HepG2 (cell line): ENCODE data around the gene GSS. TPM values are rescaled to one million over a fixed set of nuclear protein-coding genes. Genes with fewer than 3 reads are reported as not detected.

Experiments
- ATF6 ChIP-seq: sonication (generic); formaldehyde crosslinking; conservative IDR thresholded peaks from 2 replicates; pipeline ENCODE4 v1.4.0; 2020; ENCODE audit warnings: missing genetic modification reagents
- BCL3 ChIP-seq: sonication (generic); formaldehyde crosslinking; IDR thresholded peaks from 2 replicates; pipeline ENCODE4 v1.5.1; 2020; ENCODE audit warnings: mild to moderate bottlenecking, missing genetic modification reagents, moderate library complexity
- GTF2F1 ChIP-seq: fragments of 150-350 bp; IDR thresholded peaks from 2 replicates; pipeline ENCODE4 v1.6.1; 2014; ENCODE audit warnings: low read length
- NCOR1 ChIP-seq: fragments of 200-600 bp; sonication (generic); IDR thresholded peaks from 2 replicates; pipeline ENCODE4 v1.7.0; 2017; ENCODE audit warnings: antibody characterized with exemption, low read length, borderline replicate concordance
- NFAT5 ChIP-seq: sonication (generic); formaldehyde crosslinking; IDR thresholded peaks from 2 replicates; pipeline ENCODE4 v1.4.0; 2020; ENCODE audit warnings: missing genetic modification reagents
- NFE2L2 ChIP-seq: fragments of 150-350 bp; IDR thresholded peaks from 2 replicates; pipeline ENCODE4 v1.6.1; 2014; ENCODE audit warnings: low read length
- PPARG ChIP-seq: conservative IDR thresholded peaks from 2 replicates; pipeline ENCODE4 v1.6.1; 2016; ENCODE audit warnings: missing biosample characterization, missing genetic modification reagents
- SETDB1 ChIP-seq: sonication (generic); formaldehyde crosslinking; IDR thresholded peaks from 2 replicates; pipeline ENCODE4 v1.5.1; 2020; ENCODE audit warnings: missing genetic modification reagents, mild to moderate bottlenecking, borderline replicate concordance
- THAP8 ChIP-seq: sonication (generic); formaldehyde crosslinking; IDR thresholded peaks from 2 replicates; pipeline ENCODE4 v1.5.1; 2020; ENCODE audit warnings: missing genetic modification reagents, mild to moderate bottlenecking, borderline replicate concordance
- ZNF12 ChIP-seq: sonication (generic); formaldehyde crosslinking; IDR thresholded peaks from 2 replicates; pipeline ENCODE4 v1.5.0; 2020; ENCODE audit warnings: missing genetic modification reagents
- ZNF20 ChIP-seq: sonication (generic); formaldehyde crosslinking; IDR thresholded peaks from 2 replicates; pipeline ENCODE4 v1.4.0; 2020; ENCODE audit warnings: mild to moderate bottlenecking, moderate library complexity, missing genetic modification reagents
- ZNF333 ChIP-seq: sonication (generic); formaldehyde crosslinking; IDR thresholded peaks from 2 replicates; pipeline ENCODE4 v1.4.0; 2020; ENCODE audit warnings: mild to moderate bottlenecking, missing genetic modification reagents, borderline replicate concordance
- ZNF33B ChIP-seq: sonication (generic); formaldehyde crosslinking; IDR thresholded peaks from 2 replicates; pipeline ENCODE4 v1.5.1; 2020; ENCODE audit warnings: mild to moderate bottlenecking, missing genetic modification reagents
- ZNF510 ChIP-seq: sonication (generic); formaldehyde crosslinking; IDR thresholded peaks from 2 replicates; pipeline ENCODE4 v1.4.0; 2020; ENCODE audit warnings: low read depth, mild to moderate bottlenecking, missing genetic modification reagents
- ZNF615 ChIP-seq: sonication (generic); formaldehyde crosslinking; IDR thresholded peaks from 2 replicates; pipeline ENCODE4 v1.5.0; 2020; ENCODE audit warnings: mild to moderate bottlenecking, missing genetic modification reagents, borderline replicate concordance
- ZNF800 ChIP-seq: sonication (generic); formaldehyde crosslinking; IDR thresholded peaks from 2 replicates; pipeline ENCODE4 v1.4.0; 2020; ENCODE audit warnings: missing genetic modification reagents
- ZZZ3 ChIP-seq: sonication (generic); formaldehyde crosslinking; IDR thresholded peaks from 2 replicates; pipeline ENCODE4 v1.4.0; 2020; ENCODE audit warnings: missing genetic modification reagents, mild to moderate bottlenecking, borderline replicate concordance
- polyA plus RNA-seq, 8 experiments: library from polyadenylated mRNA; depleted of rRNA in 3 of 8; stranded (reverse) in 7 of 8; unstranded in 1 of 8; fragments of >200 nt; fragmentation: Illumina TruSeq in 4 of 8; extraction: Trizol in 4 of 8; gene quantifications; 2 replicates each; pipeline versions ENCODE4 v1.2.1 to v1.2.3, GENCODE V29; 2011 to 2016; ENCODE audit warnings: low read depth in 4 of 8, missing spikeins in 1 of 8, mixed read lengths in 1 of 8; ENCODE audit not compliant: insufficient read depth in 1 of 8
- total RNA-seq, 5 experiments: library from RNA; depleted of rRNA; stranded (reverse); fragments of >200 nt; fragmentation: Illumina TruSeq; extraction: Trizol; gene quantifications; 2 replicates each; pipeline ENCODE4 v1.2.3, GENCODE V29; 2016; ENCODE audit warnings: low read depth in 1 of 5

Gene GSS
- total and polyA plus RNA-seq, 2 of the 13 experiments (the other 11 are each of a cell fraction or from before 2014, with no cell fraction given) = 80.1 to 102 TPM

GRCh38 chr20:34955231-34956040 lies at the start of gene GSS, which contains the start of gene MYH7B (continued):
- no peak for TF ChIP-seq ATF6 (CRISPR knock-in tag)
- TF ChIP-seq PPARG (CRISPR knock-in tag) = no peak; the same call in 1 of the 2 replicates
- TF ChIP-seq BCL3 = peak; percentile 99
- peak; percentile 98 for TF ChIP-seq ZNF33B (CRISPR knock-in tag)
- TF ChIP-seq THAP8 (CRISPR knock-in tag) = peak; percentile 56; the same call in 1 of the 2 replicates
- peak; percentile 87; the same call in 1 of the 2 replicates for TF ChIP-seq GTF2F1
- TF ChIP-seq ZNF510 (CRISPR knock-in tag) = peak; percentile 97
- no peak for TF ChIP-seq NFE2L2
- peak; percentile 49; the same call in 1 of the 2 replicates for TF ChIP-seq NCOR1
- peak; percentile 96 for TF ChIP-seq ZNF333 (CRISPR knock-in tag)
- peak; percentile 83 for TF ChIP-seq ZNF20 (CRISPR knock-in tag)
- TF ChIP-seq ZNF12 (CRISPR knock-in tag) = peak; percentile 88; the same call in 1 of the 2 replicates
- no peak for TF ChIP-seq SETDB1 (CRISPR knock-in tag)
- TF ChIP-seq ZNF800 = peak; percentile 69; the same call in 1 of the 2 replicates
- peak; percentile 80; the same call in 1 of the 2 replicates for TF ChIP-seq NFAT5 (CRISPR knock-in tag)
- TF ChIP-seq ZNF615 = peak; percentile 56; the same call in 1 of the 2 replicates
- TF ChIP-seq ZZZ3 (CRISPR knock-in tag) = peak; percentile 95
